Natural killer cell (primary cell): Measurements from ENCODE around the gene MOBP. TPM values are rescaled to one million over a fixed set of nuclear protein-coding genes. Genes with fewer than 3 reads are reported as not detected.

Experiments used
- ATAC-seq, 3 donors: fragments of 150-1000 bp in 2 of 3; fragments of 200-7000 bp in 1 of 3; cut with Tn5 transposase; 1 replicate in 1 of 3; 2 replicates in 2 of 3; pipeline ENCODE4 v1.10.0; 2021; ENCODE audit warnings: mild to moderate bottlenecking in 2 of 3, moderate library complexity in 2 of 3
- DNase-seq, 2 donors: peaks; one replicate each; pipeline versions ENCODE4 v3.0.0 to v3.0.0-alpha.2; 2013 to 2021; ENCODE audit warnings: mixed read lengths in 1 of 2
- H3K27ac ChIP-seq: one replicate; pipeline ENCODE4 v1.5.1; 2013; ENCODE audit warnings: mild to moderate bottlenecking, low read length
- H3K27me3 ChIP-seq: one replicate; pipeline ENCODE4 v1.6.1; 2013; ENCODE audit warnings: low read length; ENCODE audit not compliant: control insufficient read depth, insufficient read depth
- H3K36me3 ChIP-seq: one replicate; pipeline ENCODE4 v1.6.1; 2013; ENCODE audit warnings: low read length; ENCODE audit not compliant: control insufficient read depth, insufficient read depth
- H3K4me1 ChIP-seq: one replicate; pipeline ENCODE4 v1.6.1; 2013; ENCODE audit warnings: low read length; ENCODE audit not compliant: control insufficient read depth, insufficient read depth
- H3K4me3 ChIP-seq: one replicate; pipeline ENCODE4 v1.5.1; 2013; ENCODE audit warnings: low read length
- H3K9me3 ChIP-seq: one replicate; pipeline ENCODE4 v1.6.1; 2013; ENCODE audit warnings: low read length; ENCODE audit not compliant: control insufficient read depth, insufficient read depth
- H3K27ac Mint-ChIP-seq, 2 donors: one replicate each; pipeline ENCODE4 v1.8.0; 2022; ENCODE audit warnings: mild to moderate bottlenecking in 2 of 2, mixed read lengths in 2 of 2, moderate library complexity in 1 of 2
- H3K27me3 Mint-ChIP-seq, 2 donors: one replicate each; pipeline ENCODE4 v1.8.0; 2022; ENCODE audit warnings: low read depth in 2 of 2, mixed read lengths in 2 of 2
- H3K36me3 Mint-ChIP-seq: one replicate; pipeline ENCODE4 v1.8.0; 2022; ENCODE audit warnings: mixed read lengths
- H3K4me1 Mint-ChIP-seq, 2 donors: one replicate each; pipeline ENCODE4 v1.8.0; 2022; ENCODE audit warnings: mixed read lengths in 2 of 2
- H3K4me3 Mint-ChIP-seq: one replicate; pipeline ENCODE4 v1.8.0; 2022; ENCODE audit warnings: mild to moderate bottlenecking, moderate library complexity, mixed read lengths
- H3K9me3 Mint-ChIP-seq, 2 donors: one replicate each; pipeline ENCODE4 v1.8.0; 2022; ENCODE audit warnings: mixed read lengths in 2 of 2
- CTCF ChIP-seq: fragments of 200-600 bp; IDR thresholded peaks from one replicate; pipeline ENCODE4 v1.8.0; 2022; ENCODE audit warnings: antibody characterized with exemption
- WGBS: methylation state at CpG from one replicate; pipeline ENCODE4 v1.1.7; 2013; ENCODE audit warnings: missing lambda C conversion rate; ENCODE audit not compliant: insufficient coverage; 5-methylcytosine and 5-hydroxymethylcytosine counted together
- intact Hi-C: fragments of 100-400 bp; cut with micrococcal nuclease; formaldehyde crosslinking; loops from one replicate; pipeline ENCODE4 v1.14.2; 2022
- total RNA-seq, 4 donors: library from RNA; stranded (reverse); fragments of 120-200 nt in 1 of 4; gene quantifications; one replicate each; pipeline versions ENCODE4 v1.2.3 to v1.2.4, GENCODE V29; 2013 to 2022

The MOBP gene
- total RNA-seq, 3 donors from 2014 or later (not counting 1 experiment from before 2014, with no cell fraction given) = not detected

- H3K9me3 ChIP-seq = no peaks in the 10 kb centered on the region
- no peak overlapping the region for H3K4me3 ChIP-seq
- no peaks in the 10 kb centered on the region for H3K36me3 ChIP-seq
- ATAC-seq = no peak
- Mint-ChIP-seq H3K9me3 (no peaks in the 10 kb centered on the region), H3K36me3 (no peaks in the 10 kb centered on the region), H3K27me3 (peaks cover 5 to 7% of the 10 kb centered on the region in 2 donors), H3K4me1 (no peaks in the 10 kb centered on the region), H3K27ac (no peak overlapping the region), H3K4me3 (no peak overlapping the region)
- no peak for TF ChIP-seq CTCF
- WGBS = 62% methylated on average over 5 of the region's 5 CpGs
- no peaks in the 10 kb centered on the region for H3K27me3 ChIP-seq
- intact Hi-C loops = no loop called here
- no peaks in the 10 kb centered on the region for H3K4me1 ChIP-seq
- no peak for DNase-seq
- H3K27ac ChIP-seq = no peak overlapping the region
Observed at GRCh38 chr3:39541917-39542329, 74.4 kb downstream of the MOBP start.

GRCh38 chr3:39542588-39542988 is 75.1 kb downstream of the MOBP start:
- Mint-ChIP-seq H3K4me1 (no peaks in the 10 kb centered on the region), H3K9me3 (no peaks in the 10 kb centered on the region), H3K27ac (no peak overlapping the region), H3K27me3 (peaks cover 7 to 10% of the 10 kb centered on the region in 2 donors), H3K4me3 (no peak overlapping the region), H3K36me3 (no peaks in the 10 kb centered on the region)
- H3K4me3 ChIP-seq = no peak overlapping the region
- H3K27ac ChIP-seq = no peak overlapping the region
- no peaks in the 10 kb centered on the region for H3K4me1 ChIP-seq
- WGBS = 88% methylated on average over 5 of the region's 5 CpGs
- no peak for DNase-seq
- H3K27me3 ChIP-seq = no peaks in the 10 kb centered on the region
- intact Hi-C loops = no loop called here
- no peak for ATAC-seq
- H3K9me3 ChIP-seq = no peaks in the 10 kb centered on the region
- no peak for TF ChIP-seq CTCF
- H3K36me3 ChIP-seq = no peaks in the 10 kb centered on the region

GRCh38 chr3:39548282-39548681 is 80.8 kb downstream of the MOBP start:
- H3K36me3 Mint-ChIP-seq = no peaks in the 10 kb centered on the region
- no peak overlapping the region for H3K27ac Mint-ChIP-seq
- no peak overlapping the region for H3K4me3 Mint-ChIP-seq
- WGBS = 86% methylated on average over 2 of the region's 3 CpGs
- H3K4me3 ChIP-seq = no peak overlapping the region
- H3K4me1 ChIP-seq = no peaks in the 10 kb centered on the region
- H3K27me3 Mint-ChIP-seq = peaks cover 14 to 25% of the 10 kb centered on the region in 2 donors
- no peak for DNase-seq
- intact Hi-C loops = no loop called here
- H3K4me1 Mint-ChIP-seq = no peaks in the 10 kb centered on the region
- H3K27ac ChIP-seq = no peak overlapping the region
- no peak for ATAC-seq
- peaks cover 0 to 8% of the 10 kb centered on the region in 2 donors for H3K9me3 Mint-ChIP-seq
- no peaks in the 10 kb centered on the region for H3K36me3 ChIP-seq
- H3K9me3 ChIP-seq = no peaks in the 10 kb centered on the region
- no peak for TF ChIP-seq CTCF
- no peaks in the 10 kb centered on the region for H3K27me3 ChIP-seq

GRCh38 chr3:39550354-39551051 is 83.0 kb downstream of the MOBP start:
- Mint-ChIP-seq H3K4me3 (no peak overlapping the region), H3K36me3 (no peaks in the 10 kb centered on the region), H3K9me3 (peaks cover 3 to 9% of the 10 kb centered on the region in 2 donors), H3K27ac (no peak overlapping the region), H3K4me1 (no peaks in the 10 kb centered on the region), H3K27me3 (peaks cover 22 to 24% of the 10 kb centered on the region in 2 donors)
- TF ChIP-seq CTCF = no peak
- Histone ChIP-seq H3K36me3 (no peaks in the 10 kb centered on the region), H3K27ac (no peak overlapping the region), H3K4me3 (no peak overlapping the region), H3K4me1 (no peaks in the 10 kb centered on the region), H3K9me3 (no peaks in the 10 kb centered on the region), H3K27me3 (no peaks in the 10 kb centered on the region)
- intact Hi-C loops = no loop called here
- WGBS = 82% methylated on average over 7 of the region's 8 CpGs
- no peak for ATAC-seq
- DNase-seq = no peak
